ENCODE results near the gene SAGE1. TPM values are rescaled to one million over a fixed set of nuclear protein-coding genes. Genes with fewer than 3 reads are reported as not detected.
"Not testable (repeated sequence)": the region's sequence is repeated elsewhere in the genome, so short reads cannot be mapped to it uniquely, and the experiment has no call there.

Gene SAGE1, protein sequence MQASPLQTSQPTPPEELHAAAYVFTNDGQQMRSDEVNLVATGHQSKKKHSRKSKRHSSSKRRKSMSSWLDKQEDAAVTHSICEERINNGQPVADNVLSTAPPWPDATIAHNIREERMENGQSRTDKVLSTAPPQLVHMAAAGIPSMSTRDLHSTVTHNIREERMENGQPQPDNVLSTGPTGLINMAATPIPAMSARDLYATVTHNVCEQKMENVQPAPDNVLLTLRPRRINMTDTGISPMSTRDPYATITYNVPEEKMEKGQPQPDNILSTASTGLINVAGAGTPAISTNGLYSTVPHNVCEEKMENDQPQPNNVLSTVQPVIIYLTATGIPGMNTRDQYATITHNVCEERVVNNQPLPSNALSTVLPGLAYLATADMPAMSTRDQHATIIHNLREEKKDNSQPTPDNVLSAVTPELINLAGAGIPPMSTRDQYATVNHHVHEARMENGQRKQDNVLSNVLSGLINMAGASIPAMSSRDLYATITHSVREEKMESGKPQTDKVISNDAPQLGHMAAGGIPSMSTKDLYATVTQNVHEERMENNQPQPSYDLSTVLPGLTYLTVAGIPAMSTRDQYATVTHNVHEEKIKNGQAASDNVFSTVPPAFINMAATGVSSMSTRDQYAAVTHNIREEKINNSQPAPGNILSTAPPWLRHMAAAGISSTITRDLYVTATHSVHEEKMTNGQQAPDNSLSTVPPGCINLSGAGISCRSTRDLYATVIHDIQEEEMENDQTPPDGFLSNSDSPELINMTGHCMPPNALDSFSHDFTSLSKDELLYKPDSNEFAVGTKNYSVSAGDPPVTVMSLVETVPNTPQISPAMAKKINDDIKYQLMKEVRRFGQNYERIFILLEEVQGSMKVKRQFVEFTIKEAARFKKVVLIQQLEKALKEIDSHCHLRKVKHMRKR
- not detected for total RNA-seq

DNA sequence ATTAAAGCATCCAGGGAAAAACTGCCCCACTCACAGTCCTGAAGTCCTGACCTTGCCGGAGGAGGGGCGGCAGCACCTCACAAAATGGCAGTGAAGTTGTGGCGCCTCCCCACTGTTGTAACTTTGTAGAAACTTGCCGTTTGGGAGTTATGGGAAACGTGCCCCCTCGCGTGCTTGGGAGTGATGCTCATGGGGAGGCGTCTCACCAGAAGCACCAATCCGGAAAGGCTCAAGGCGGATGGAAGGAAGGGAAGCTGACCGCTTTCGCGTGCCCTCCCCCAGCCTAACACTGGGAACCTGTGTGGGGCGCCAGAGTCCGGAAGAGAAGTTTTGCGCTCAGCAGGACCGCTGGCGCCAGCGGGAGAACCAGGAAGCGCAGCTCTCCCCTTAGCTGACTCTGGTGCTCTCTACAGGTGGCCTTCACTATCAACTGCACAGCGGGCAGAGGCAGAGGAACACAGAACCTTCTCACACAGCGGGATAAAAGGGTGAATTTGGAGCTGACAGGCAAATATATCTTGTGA is at the start of gene SAGE1, which contains the start of gene CT45A10:
Gene SAGE1 (plus strand): TSS at position 423 of the 524 bp plus-strand sequence. CDS start 2,527 bp downstream, outside the sequence.
Gene CT45A10 (minus strand): TSS at position 151 of the 524 bp plus-strand sequence. CDS start 8,100 bp downstream, outside the sequence.
- WGBS, 2 donors = 84 to 88% methylated on average over 22 of the region's 22 CpGs
- no peak for TF ChIP-seq POLR2A (IDR thresholded peaks at IDR 0.05)
- TF ChIP-seq, protein P1, sequence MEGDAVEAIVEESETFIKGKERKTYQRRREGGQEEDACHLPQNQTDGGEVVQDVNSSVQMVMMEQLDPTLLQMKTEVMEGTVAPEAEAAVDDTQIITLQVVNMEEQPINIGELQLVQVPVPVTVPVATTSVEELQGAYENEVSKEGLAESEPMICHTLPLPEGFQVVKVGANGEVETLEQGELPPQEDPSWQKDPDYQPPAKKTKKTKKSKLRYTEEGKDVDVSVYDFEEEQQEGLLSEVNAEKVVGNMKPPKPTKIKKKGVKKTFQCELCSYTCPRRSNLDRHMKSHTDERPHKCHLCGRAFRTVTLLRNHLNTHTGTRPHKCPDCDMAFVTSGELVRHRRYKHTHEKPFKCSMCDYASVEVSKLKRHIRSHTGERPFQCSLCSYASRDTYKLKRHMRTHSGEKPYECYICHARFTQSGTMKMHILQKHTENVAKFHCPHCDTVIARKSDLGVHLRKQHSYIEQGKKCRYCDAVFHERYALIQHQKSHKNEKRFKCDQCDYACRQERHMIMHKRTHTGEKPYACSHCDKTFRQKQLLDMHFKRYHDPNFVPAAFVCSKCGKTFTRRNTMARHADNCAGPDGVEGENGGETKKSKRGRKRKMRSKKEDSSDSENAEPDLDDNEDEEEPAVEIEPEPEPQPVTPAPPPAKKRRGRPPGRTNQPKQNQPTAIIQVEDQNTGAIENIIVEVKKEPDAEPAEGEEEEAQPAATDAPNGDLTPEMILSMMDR (IDR thresholded peaks at IDR 0.05) = no peak
- intact Hi-C loops (cut with DNase I; ENCODE audit: low total_unique reads) = no loop called here
- no peak for DNase-seq (ENCODE audit: low spot score in 2 of 2)
- H3K4me3 ChIP-seq (ENCODE audit: low read depth, poor library complexity, severe bottlenecking) = no peak within 1 kb of the TSS

- H3K4me3 ChIP-seq (ENCODE audit: low read depth, poor library complexity, severe bottlenecking); DNase-seq (ENCODE audit: low spot score in 2 of 2); intact Hi-C loops (cut with DNase I; ENCODE audit: low total_unique reads): not testable (repeated sequence)
- no CpG with 5 or more reads among the region's 17 CpGs for WGBS, 2 donors
Observed at GRCh38 chrX:135854438-135854837, 39.1 kb upstream of the SAGE1 start, which contains the start of gene CT45A8. CT45A8 (minus strand) TSS chrX:135854538; CDS start chrX:135850783, 3,755 bp downstream.

- WGBS, 2 donors = no CpG with 5 or more reads among the region's 17 CpGs
Observed at GRCh38 chrX:135871712-135872111, 21.8 kb upstream of the SAGE1 start, which contains the start of gene CT45A9. CT45A9 (minus strand) TSS chrX:135871812; CDS start chrX:135868061, 3,751 bp downstream.

DNA sequence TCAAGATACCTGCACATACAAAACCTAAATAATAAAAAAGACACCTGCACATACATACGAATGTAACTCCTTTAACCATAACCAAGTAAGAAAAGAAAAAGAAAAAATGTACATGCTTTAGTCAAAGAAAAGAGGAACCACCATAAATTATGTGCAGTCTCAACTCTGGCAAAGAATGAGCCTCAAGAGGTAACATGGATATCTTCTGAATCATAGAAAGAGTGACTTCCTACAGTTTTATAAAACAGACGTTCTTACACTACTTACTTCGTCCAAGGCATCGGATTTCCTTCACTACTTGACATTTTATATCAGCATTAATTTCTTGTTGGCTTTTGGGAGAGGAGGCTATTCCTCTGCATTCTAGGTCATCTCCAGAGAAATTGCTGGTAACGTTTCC is 10.8 kb upstream of the SAGE1 start:
- WGBS, 2 donors = 51 to 56% methylated on average over 4 to 5 of the region's 5 CpGs
- H3K4me3 ChIP-seq (ENCODE audit: low read depth, poor library complexity, severe bottlenecking); intact Hi-C loops (cut with DNase I; ENCODE audit: low total_unique reads); DNase-seq (ENCODE audit: low spot score in 2 of 2): not testable (repeated sequence)

More at GRCh38 chrX:135871712-135872111, 21.8 kb upstream of the SAGE1 start, which contains the start of gene CT45A9:
- intact Hi-C loops (cut with DNase I; ENCODE audit: low total_unique reads); DNase-seq (ENCODE audit: low spot score in 2 of 2); H3K4me3 ChIP-seq (ENCODE audit: low read depth, poor library complexity, severe bottlenecking): not testable (repeated sequence)

DNA sequence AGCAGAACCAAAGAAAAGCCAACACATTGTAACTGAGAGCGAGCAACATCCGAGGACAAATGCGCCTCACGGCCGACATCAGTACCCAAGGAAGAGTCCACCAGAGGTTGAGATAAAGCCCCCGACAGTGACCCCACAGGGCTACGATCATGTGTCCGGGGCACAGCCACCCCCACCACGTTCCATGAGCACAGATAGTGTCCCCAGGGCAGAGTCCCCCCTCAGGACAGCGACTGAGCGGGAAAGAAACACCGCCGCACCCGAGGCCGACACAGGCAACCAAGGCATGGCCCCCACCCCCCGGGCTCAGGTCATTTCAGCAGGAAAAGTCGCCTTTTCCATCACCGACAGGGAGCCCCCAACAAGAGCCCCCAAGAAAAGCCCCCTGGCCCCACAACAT is 5.3 kb upstream of the SAGE1 start:
- 88 to 89% methylated on average over 9 to 11 of the region's 18 CpGs for WGBS, 2 donors
- peak in 1 of 2 donors; percentile 87 for DNase-seq (ENCODE audit: low spot score in 2 of 2)
- intact Hi-C loops (cut with DNase I; ENCODE audit: low total_unique reads); H3K4me3 ChIP-seq (ENCODE audit: low read depth, poor library complexity, severe bottlenecking): not testable (repeated sequence)

- DNase-seq (ENCODE audit: low spot score in 2 of 2); intact Hi-C loops (cut with DNase I; ENCODE audit: low total_unique reads); H3K4me3 ChIP-seq (ENCODE audit: low read depth, poor library complexity, severe bottlenecking): not testable (repeated sequence)
- 88 to 90% methylated on average over 2 to 5 of the region's 15 CpGs for WGBS, 2 donors
Observed at GRCh38 chrX:135888976-135889375, 4.5 kb upstream of the SAGE1 start.

DNA sequence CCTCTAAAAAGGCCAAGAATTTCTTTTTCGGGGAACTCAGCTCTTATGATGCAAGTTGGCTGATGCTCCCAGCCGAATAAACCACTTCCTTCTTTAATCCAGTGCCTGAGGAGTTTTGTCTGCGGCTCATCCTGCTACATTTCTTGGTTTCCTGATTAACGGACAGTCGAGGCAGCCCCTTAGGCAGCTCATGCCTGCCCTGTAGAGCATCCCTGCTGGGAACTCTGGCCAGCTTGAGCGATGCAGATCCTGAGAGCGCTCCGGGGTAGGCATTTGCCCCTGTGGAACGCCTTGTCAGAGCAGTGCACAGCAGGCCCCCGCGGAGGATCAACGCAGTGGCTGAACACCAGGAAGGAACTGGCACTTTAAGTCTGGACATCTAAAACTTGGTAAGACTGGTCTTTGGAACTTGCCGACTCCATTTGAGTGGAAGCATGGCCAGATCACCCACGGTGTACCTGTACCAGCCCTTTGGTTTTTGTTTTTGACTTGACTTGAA is 3.4 kb upstream of the SAGE1 start:
- no peak overlapping the region for H3K4me3 ChIP-seq (ENCODE audit: low read depth, poor library complexity, severe bottlenecking)
- TF ChIP-seq, protein P1 (IDR thresholded peaks at IDR 0.05) = no peak
- no peak for TF ChIP-seq POLR2A (IDR thresholded peaks at IDR 0.05)
- WGBS, 2 donors = 88 to 89% methylated on average over 13 to 14 of the region's 14 CpGs
- intact Hi-C loops (cut with DNase I; ENCODE audit: low total_unique reads) = no loop called here
- DNase-seq (ENCODE audit: low spot score in 2 of 2) = no peak

Measured in lower leg skin (tissue), 4 donors.